ENCODE data around the gene LHFPL4. TPM values are rescaled to one million over a fixed set of nuclear protein-coding genes. Genes with fewer than 3 reads are reported as not detected.

The LHFPL4 gene
- total and polyA plus RNA-seq, 2 of the 13 experiments (the other 11 are each of a cell fraction or from before 2014, with no cell fraction given) = 0.02 to 0.03 TPM

- TF ChIP-seq, protein P1, sequence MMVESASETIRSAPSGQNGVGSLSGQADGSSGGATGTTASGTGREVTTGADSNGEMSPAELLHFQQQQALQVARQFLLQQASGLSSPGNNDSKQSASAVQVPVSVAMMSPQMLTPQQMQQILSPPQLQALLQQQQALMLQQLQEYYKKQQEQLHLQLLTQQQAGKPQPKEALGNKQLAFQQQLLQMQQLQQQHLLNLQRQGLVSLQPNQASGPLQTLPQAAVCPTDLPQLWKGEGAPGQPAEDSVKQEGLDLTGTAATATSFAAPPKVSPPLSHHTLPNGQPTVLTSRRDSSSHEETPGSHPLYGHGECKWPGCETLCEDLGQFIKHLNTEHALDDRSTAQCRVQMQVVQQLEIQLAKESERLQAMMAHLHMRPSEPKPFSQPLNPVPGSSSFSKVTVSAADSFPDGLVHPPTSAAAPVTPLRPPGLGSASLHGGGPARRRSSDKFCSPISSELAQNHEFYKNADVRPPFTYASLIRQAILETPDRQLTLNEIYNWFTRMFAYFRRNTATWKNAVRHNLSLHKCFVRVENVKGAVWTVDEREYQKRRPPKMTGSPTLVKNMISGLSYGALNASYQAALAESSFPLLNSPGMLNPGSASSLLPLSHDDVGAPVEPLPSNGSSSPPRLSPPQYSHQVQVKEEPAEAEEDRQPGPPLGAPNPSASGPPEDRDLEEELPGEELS (CRISPR knock-in tag; IDR thresholded peaks at IDR 0.05) = no peak
Observed at GRCh38 chr3:9552252-9552999, 1.2 kb downstream of the LHFPL4 start (continued).

- intact Hi-C loops (cut with micrococcal nuclease; ENCODE audit: unreplicated experiment) (no loop called here), in situ Hi-C loops (cut with HindIII; ENCODE audit: extremely low pct_ligation_motif_present, low pct_unique_long_range_greater_than_20kb) (no loop called here)
- Histone ChIP-seq H3K27me3 (ENCODE audit: control insufficient read depth in 1 of 2, insufficient read depth in 2 of 2, low read length in 2 of 2) (peaks cover 4 to 38% of the 10 kb centered on the region in 2 experiments; a peak in 4 of 5 replicates), H3K27ac (ENCODE audit: extremely low read length, insufficient read depth, low read length) (no peak overlapping the region), H3K4me2 (ENCODE audit: low read depth, low read length) (no peak overlapping the region), H4K20me1 (ENCODE audit: insufficient read depth, low read length) (no peaks in the 10 kb centered on the region), H3K9me3 (ENCODE audit: low read length) (no peaks in the 10 kb centered on the region), H3K9ac (ENCODE audit: insufficient read depth, low read depth, low read length) (no peak overlapping the region), H2AFZ (ENCODE audit: low read length) (no peak overlapping the region), H3K36me3 (replicated peaks in 1 of 2; ENCODE audit: control insufficient read depth in 1 of 2, insufficient read depth in 2 of 2, low read length in 2 of 2) (no peaks in the 10 kb centered on the region), H3K79me2 (ENCODE audit: insufficient read depth, low read length) (no peaks in the 10 kb centered on the region), H3K4me3 (replicated peaks in 1 of 3; ENCODE audit: insufficient read depth in 1 of 3, low read depth in 2 of 3, low read length in 3 of 3) (no peak overlapping the region), H3K4me1 (ENCODE audit: insufficient read depth, low read length) (no peaks in the 10 kb centered on the region)
- 24% methylated on average over 1 of the region's 1 CpG for WGBS (ENCODE audit: low lambda C conversion rate)
- ChIA-PET POLR2A (no interaction called here), CTCF (ENCODE audit: low intra/inter-chr PET ratio, low total read pairs) (no interaction called here)
- FAIRE-seq (no peak), DNase-seq (ENCODE audit: low spot score) (no peak), ATAC-seq (no peak)
- BruUV-seq (replicated peaks) = no TSS peak
- TF ChIP-seq GABPB1 (CRISPR knock-in tag; IDR thresholded peaks at IDR 0.05) = no peak
- TF ChIP-seq, protein P2, sequence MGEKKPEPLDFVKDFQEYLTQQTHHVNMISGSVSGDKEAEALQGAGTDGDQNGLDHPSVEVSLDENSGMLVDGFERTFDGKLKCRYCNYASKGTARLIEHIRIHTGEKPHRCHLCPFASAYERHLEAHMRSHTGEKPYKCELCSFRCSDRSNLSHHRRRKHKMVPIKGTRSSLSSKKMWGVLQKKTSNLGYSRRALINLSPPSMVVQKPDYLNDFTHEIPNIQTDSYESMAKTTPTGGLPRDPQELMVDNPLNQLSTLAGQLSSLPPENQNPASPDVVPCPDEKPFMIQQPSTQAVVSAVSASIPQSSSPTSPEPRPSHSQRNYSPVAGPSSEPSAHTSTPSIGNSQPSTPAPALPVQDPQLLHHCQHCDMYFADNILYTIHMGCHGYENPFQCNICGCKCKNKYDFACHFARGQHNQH (CRISPR knock-in tag; IDR thresholded peaks at IDR 0.05) = no peak
- TF ChIP-seq NFKB2 (CRISPR knock-in tag; IDR thresholded peaks at IDR 0.05; ENCODE audit: borderline replicate concordance) = no peak
- no peak for TF ChIP-seq RXRA (CRISPR knock-in tag; IDR thresholded peaks at IDR 0.05)
- TF ChIP-seq JUN (CRISPR knock-in tag; IDR thresholded peaks at IDR 0.05) = no peak
Observed at GRCh38 chr3:9550999-9551398, 2.6 kb downstream of the LHFPL4 start.

Data from HepG2 (cell line).